GM12872 (cell line): ENCODE measurements around the gene ZNF689.

Source experiments
- CTCF ChIP-seq: IDR thresholded peaks from 3 replicates; pipeline ENCODE4 v1.5.1; 2011; ENCODE audit warnings: low read depth, mild to moderate bottlenecking, low read length, moderate library complexity; ENCODE audit not compliant: insufficient read depth

Gene ZNF689

GRCh38 chr16:30601966-30602365, 8.2 kb downstream of the ZNF689 start:
- TF ChIP-seq CTCF: no peak

GRCh38 chr16:30600929-30601328, 9.3 kb downstream of the ZNF689 start:
- no peak for TF ChIP-seq CTCF

- TF ChIP-seq CTCF: no peak
Observed at GRCh38 chr16:30600215-30600614, 10.0 kb downstream of the ZNF689 start.

- TF ChIP-seq CTCF: no peak
Observed at GRCh38 chr16:30592871-30593270, 17.3 kb downstream of the ZNF689 start.

GRCh38 chr16:30588651-30589050, 21.5 kb downstream of the ZNF689 start:
- no peak for TF ChIP-seq CTCF

- 0 out of 3 replicates have a peak, but pooled peaks have one; percentile 5 for TF ChIP-seq CTCF
Observed at GRCh38 chr16:30585400-30586191, 24.6 kb downstream of the ZNF689 start, which contains the start of gene ZNF785. Gene ZNF785, minus strand, starts transcription at chr16:30585697. Its CDS starts 86 bp downstream, at chr16:30585611.

GRCh38 chr16:30585022-30585399, 25.2 kb downstream of the ZNF689 start:
- TF ChIP-seq CTCF: no peak
